ENCODE data around the gene CNTNAP2. TPM values are rescaled to one million over a fixed set of nuclear protein-coding genes. Genes with fewer than 3 reads are reported as not detected.

Gene CNTNAP2
- total RNA-seq, 1 donor from 2014 or later: 4.2 TPM

DNA sequence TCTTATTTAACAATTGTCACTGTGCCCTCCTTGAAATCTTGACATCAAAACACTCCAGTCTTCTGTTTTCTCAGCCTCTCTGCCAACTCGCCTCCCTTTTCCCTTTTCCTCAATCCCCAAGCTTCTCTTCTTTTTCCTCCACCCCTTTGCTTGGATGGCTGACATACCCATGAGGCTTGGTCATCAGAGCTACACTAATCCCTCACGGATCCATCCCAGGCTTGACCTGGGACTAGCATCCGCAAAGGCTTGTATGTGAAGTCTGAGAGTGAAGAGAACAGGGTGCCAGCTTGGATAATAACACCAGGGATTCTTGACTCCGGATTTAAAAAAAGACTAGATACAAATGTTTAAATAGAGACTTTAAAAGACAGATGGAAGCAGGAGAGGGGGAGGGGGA lies 2045.2 kb downstream of the CNTNAP2 start:
- no peaks in the 10 kb centered on the region for H3K4me1 Mint-ChIP-seq
- H3K27ac Mint-ChIP-seq: no peak overlapping the region
- no peak overlapping the region for H3K4me3 Mint-ChIP-seq
- peaks cover 2% of the 10 kb centered on the region for H3K27me3 Mint-ChIP-seq (ENCODE audit: low read depth)
- peaks cover 11% of the 10 kb centered on the region for H3K9me3 Mint-ChIP-seq
- TF ChIP-seq, protein P1, sequence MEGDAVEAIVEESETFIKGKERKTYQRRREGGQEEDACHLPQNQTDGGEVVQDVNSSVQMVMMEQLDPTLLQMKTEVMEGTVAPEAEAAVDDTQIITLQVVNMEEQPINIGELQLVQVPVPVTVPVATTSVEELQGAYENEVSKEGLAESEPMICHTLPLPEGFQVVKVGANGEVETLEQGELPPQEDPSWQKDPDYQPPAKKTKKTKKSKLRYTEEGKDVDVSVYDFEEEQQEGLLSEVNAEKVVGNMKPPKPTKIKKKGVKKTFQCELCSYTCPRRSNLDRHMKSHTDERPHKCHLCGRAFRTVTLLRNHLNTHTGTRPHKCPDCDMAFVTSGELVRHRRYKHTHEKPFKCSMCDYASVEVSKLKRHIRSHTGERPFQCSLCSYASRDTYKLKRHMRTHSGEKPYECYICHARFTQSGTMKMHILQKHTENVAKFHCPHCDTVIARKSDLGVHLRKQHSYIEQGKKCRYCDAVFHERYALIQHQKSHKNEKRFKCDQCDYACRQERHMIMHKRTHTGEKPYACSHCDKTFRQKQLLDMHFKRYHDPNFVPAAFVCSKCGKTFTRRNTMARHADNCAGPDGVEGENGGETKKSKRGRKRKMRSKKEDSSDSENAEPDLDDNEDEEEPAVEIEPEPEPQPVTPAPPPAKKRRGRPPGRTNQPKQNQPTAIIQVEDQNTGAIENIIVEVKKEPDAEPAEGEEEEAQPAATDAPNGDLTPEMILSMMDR (IDR thresholded peaks at IDR 0.05; ENCODE audit: unreplicated experiment): no peak
- H3K36me3 Mint-ChIP-seq: no peaks in the 10 kb centered on the region
- no peak for DNase-seq (ENCODE audit: low spot score in 2 of 2, unreplicated experiment in 2 of 2)

DNA sequence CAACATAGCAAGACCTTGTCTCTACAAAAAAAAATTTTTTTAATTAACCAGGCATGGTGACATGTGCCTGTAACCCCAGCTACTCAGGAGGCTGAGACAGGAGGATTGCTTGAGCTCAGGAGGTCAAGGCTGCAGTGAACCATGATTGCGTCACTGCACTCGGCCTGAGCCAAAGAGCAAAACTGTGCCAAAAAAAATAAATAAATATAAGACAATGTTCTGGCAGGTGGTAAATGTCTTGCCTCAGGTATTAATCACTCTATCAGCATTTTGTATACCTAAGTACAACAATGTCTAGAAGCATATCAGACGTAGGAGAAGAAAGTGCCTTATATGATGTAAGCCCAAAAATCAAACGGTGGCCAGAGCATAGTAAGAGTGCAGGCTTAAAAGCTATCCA lies 2046.2 kb downstream of the CNTNAP2 start:
- H3K4me3 Mint-ChIP-seq: no peak overlapping the region
- no peaks in the 10 kb centered on the region for H3K36me3 Mint-ChIP-seq
- no peak overlapping the region for H3K27ac Mint-ChIP-seq
- peaks cover 5% of the 10 kb centered on the region for H3K27me3 Mint-ChIP-seq (ENCODE audit: low read depth)
- H3K9me3 Mint-ChIP-seq: peaks cover 17% of the 10 kb centered on the region
- TF ChIP-seq, protein P1 (IDR thresholded peaks at IDR 0.05; ENCODE audit: unreplicated experiment): no peak
- H3K4me1 Mint-ChIP-seq: no peaks in the 10 kb centered on the region
- no peak for DNase-seq (ENCODE audit: low spot score in 2 of 2, unreplicated experiment in 2 of 2)

DNA sequence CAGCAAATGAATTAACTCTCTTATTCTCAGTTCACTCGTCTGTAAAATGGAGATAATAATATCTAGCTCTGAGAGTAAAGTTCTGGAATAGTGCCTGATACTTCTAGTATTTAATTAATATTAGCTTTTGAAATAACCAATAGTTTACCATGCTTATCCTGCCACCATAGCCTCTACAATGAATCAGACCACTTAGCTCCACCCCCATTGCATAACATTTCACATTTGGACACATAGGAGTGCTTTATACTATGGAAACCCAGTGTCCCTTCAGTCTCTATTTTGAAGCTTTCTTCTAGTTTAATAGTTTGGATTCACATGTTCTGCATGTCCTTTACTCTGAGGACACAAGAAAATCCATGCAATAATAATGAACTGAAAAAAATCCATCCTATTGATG lies 2046.6 kb downstream of the CNTNAP2 start:
- peaks cover 17% of the 10 kb centered on the region for H3K9me3 Mint-ChIP-seq
- DNase-seq (ENCODE audit: low spot score in 2 of 2, unreplicated experiment in 2 of 2): no peak
- TF ChIP-seq, protein P1 (IDR thresholded peaks at IDR 0.05; ENCODE audit: unreplicated experiment): no peak
- H3K4me3 Mint-ChIP-seq: no peak overlapping the region
- H3K27me3 Mint-ChIP-seq (ENCODE audit: low read depth): peaks cover 5% of the 10 kb centered on the region
- H3K4me1 Mint-ChIP-seq: no peaks in the 10 kb centered on the region
- H3K27ac Mint-ChIP-seq: no peak overlapping the region
- H3K36me3 Mint-ChIP-seq: no peaks in the 10 kb centered on the region

DNA sequence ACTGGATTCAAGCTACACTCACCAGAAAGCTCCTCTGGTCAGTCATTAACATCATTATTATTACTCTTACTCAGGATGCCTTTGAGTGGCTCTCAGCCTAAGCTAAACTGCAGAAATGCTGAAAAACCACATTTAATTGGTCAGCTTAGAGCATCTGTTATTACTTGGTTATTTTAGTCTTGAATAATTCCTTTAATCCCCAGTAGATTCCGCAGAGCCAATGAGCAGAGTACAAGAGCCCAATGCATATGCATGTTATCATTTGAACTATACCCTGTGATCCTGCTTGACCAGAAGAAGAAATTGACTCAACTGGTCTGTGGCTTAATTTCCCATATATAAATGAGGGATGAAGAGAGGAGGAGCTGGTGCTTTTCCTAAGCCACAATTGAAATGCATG lies 2056.3 kb downstream of the CNTNAP2 start:
- no peaks in the 10 kb centered on the region for H3K9me3 Mint-ChIP-seq
- peaks cover 8% of the 10 kb centered on the region for H3K4me1 Mint-ChIP-seq
- no peak overlapping the region for H3K4me3 Mint-ChIP-seq
- peaks cover 31% of the 10 kb centered on the region for H3K27me3 Mint-ChIP-seq (ENCODE audit: low read depth)
- H3K36me3 Mint-ChIP-seq: no peaks in the 10 kb centered on the region
- no peak overlapping the region for H3K27ac Mint-ChIP-seq
- no peak for DNase-seq (ENCODE audit: low spot score in 2 of 2, unreplicated experiment in 2 of 2)
- TF ChIP-seq, protein P1 (IDR thresholded peaks at IDR 0.05; ENCODE audit: unreplicated experiment): no peak

DNA sequence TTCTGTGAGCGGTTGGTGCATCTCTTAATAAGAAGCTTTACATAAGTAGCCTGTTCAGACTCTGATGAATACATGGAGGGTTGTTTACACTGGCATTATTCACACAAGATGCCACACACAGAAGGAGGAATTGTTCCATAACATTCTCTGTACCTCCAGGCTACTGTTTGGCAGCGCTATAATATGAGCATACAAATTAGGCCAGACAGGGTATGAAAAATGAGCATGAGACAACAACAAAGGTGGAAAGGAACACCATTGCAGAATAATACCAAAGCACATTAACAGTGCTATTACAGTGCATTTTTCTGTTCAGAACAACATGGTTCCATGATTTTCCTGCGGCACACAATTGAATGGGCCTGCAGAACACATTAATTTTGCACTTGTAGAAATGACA lies 2056.8 kb downstream of the CNTNAP2 start:
- Mint-ChIP-seq H3K27me3 (ENCODE audit: low read depth) (peaks cover 33% of the 10 kb centered on the region), H3K27ac (no peak overlapping the region)

More for the DNA sequence above, 2056.8 kb downstream of the CNTNAP2 start:
- Mint-ChIP-seq H3K4me3 (no peak overlapping the region), H3K36me3 (no peaks in the 10 kb centered on the region), H3K9me3 (no peaks in the 10 kb centered on the region), H3K4me1 (peaks cover 8% of the 10 kb centered on the region)
- TF ChIP-seq, protein P1 (IDR thresholded peaks at IDR 0.05; ENCODE audit: unreplicated experiment): no peak
- DNase-seq (ENCODE audit: low spot score in 2 of 2, unreplicated experiment in 2 of 2): no peak
